GM21515 (cell line): Measurements from ENCODE around the gene ALG9.
"Not testable (repeated sequence)": the region's sequence is repeated elsewhere in the genome, so short reads cannot be mapped to it uniquely, and the experiment has no call there.

ENCODE experiments used
- ATAC-seq: cut with Tn5 transposase; IDR thresholded peaks from one replicate; pipeline ENCODE4 v1.9.1; 2021; ENCODE audit not compliant: unreplicated experiment

ALG9 gene

GRCh38 chr11:111772535-111772934, 98.8 kb downstream of the ALG9 start:
- ATAC-seq: no peak

- not testable (repeated sequence) for ATAC-seq
Measured at GRCh38 chr11:111771205-111771604, 100.2 kb downstream of the ALG9 start.

- no peak for ATAC-seq
Measured at GRCh38 chr11:111770581-111771134, 100.7 kb downstream of the ALG9 start.

GRCh38 chr11:111766834-111767142, 104.6 kb downstream of the ALG9 start:
- ATAC-seq: no peak

GRCh38 chr11:111765984-111766833, 105.2 kb downstream of the ALG9 start, which contains the start of gene PPP2R1B:
Gene PPP2R1B, minus strand, starts transcription at chr11:111766389. Its CDS starts 28 bp downstream, at chr11:111766361.
- peak; percentile 90 for ATAC-seq

GRCh38 chr11:111765320-111765983, 105.9 kb downstream of the ALG9 start:
- peak; percentile 41 for ATAC-seq

- ATAC-seq: no peak
Measured at GRCh38 chr11:111764621-111765020, 106.8 kb downstream of the ALG9 start.

- ATAC-seq: no peak
Measured at GRCh38 chr11:111762981-111763643, 108.3 kb downstream of the ALG9 start.

GRCh38 chr11:111762526-111762925, 108.9 kb downstream of the ALG9 start:
- ATAC-seq: no peak

GRCh38 chr11:111761036-111761435, 110.3 kb downstream of the ALG9 start:
- no peak for ATAC-seq

GRCh38 chr11:111759778-111760407, 111.5 kb downstream of the ALG9 start:
- ATAC-seq: no peak

GRCh38 chr11:111759376-111759775, 112.0 kb downstream of the ALG9 start:
- no peak for ATAC-seq

- no peak for ATAC-seq
Measured at GRCh38 chr11:111756097-111756496, 115.3 kb downstream of the ALG9 start.

GRCh38 chr11:111749646-111750045, 121.7 kb downstream of the ALG9 start:
- ATAC-seq: no peak

GRCh38 chr11:111748035-111748804, 123.2 kb downstream of the ALG9 start:
- no peak for ATAC-seq

- ATAC-seq: no peak
Measured at GRCh38 chr11:111745719-111746504, 125.5 kb downstream of the ALG9 start.

- ATAC-seq: no peak
Measured at GRCh38 chr11:111743700-111744099, 127.7 kb downstream of the ALG9 start.

- ATAC-seq: no peak
Measured at GRCh38 chr11:111741751-111742150, 129.6 kb downstream of the ALG9 start.

- ATAC-seq: no peak
Measured at GRCh38 chr11:111739299-111739698, 132.1 kb downstream of the ALG9 start.
